ACHN (cell line): ENCODE measurements around the gene PNMT.

Experiments used
- DNase-seq: peaks from one replicate; pipeline ENCODE4 v3.0.0-alpha.2; 2015
- in situ Hi-C: cut with HindIII; loops from 2 replicates; pipeline ENCODE4 v1.10.0; 2017; ENCODE audit warnings: low sequenced_read_pairs, low pct_ligation_motif_present, low pct_unique_long_range_greater_than_20kb

Gene PNMT

DNA sequence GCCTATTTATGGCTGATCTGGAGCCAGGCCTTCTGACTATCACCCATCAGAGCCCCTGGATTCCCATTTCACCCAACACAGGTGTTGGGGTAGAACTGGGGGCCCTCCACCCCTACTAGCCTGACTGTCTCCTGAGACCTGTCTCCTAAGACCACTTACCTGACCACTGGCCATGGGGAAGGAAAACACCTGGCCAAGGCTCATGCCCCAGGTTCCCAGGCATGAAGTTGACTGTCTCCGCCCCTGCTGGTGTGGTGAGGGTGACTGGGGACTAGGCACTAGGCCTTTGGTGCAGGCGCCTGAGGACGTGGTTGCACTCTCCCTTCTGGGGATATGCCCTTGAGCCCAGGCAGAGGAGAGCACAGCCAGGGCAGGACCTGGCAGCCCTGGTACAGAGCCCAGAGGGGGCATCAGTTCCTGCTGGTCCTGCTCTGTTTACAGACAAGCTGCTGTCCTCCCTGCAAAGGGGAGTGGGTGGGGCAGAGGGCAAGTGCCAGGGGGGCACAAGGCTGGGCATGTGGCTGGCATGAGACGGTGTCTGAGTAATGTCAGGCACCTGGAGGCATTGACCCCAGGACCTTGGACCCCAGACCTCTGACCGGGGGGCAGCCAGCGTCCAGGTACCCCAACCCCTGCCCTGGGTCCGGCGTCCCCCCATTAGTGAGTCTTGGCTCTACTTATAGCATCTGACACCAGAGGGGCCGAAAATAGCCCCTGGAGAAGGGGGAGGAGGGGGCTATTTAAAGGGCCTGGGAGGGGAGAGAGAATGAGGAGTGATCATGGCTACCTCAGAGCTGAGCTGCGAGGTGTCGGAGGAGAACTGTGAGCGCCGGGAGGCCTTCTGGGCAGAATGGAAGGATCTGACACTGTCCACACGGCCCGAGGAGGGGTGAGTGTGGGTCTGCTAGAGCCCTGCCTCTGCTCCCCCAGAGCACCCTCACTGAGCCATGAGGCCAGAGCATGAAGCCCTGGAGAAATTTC, 3.4 kb upstream of the PNMT start, which contains the start of gene TCAP:
Gene TCAP, plus strand, starts transcription at position 769 of the 981 bp plus-strand sequence. Its CDS starts 11 bp downstream, at position 780.
- no peak for DNase-seq
- in situ Hi-C loops: no loop called here

DNA sequence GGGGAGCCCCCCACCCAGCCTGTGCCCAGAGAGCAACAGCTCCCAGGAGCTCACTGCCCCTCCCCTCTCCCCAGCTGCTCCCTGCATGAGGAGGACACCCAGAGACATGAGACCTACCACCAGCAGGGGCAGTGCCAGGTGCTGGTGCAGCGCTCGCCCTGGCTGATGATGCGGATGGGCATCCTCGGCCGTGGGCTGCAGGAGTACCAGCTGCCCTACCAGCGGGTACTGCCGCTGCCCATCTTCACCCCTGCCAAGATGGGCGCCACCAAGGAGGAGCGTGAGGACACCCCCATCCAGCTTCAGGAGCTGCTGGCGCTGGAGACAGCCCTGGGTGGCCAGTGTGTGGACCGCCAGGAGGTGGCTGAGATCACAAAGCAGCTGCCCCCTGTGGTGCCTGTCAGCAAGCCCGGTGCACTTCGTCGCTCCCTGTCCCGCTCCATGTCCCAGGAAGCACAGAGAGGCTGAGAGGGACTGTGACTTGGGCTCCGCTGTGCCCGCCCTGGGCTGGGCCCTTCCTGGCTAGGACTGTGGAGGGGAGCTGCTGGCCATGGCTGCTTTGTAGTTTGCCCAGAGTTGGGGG, 2.5 kb upstream of the PNMT start:
- peak; percentile 32 for DNase-seq
- in situ Hi-C loops: no loop called here

GRCh38 chr17:39666231-39666600, 2.0 kb upstream of the PNMT start:
- in situ Hi-C loops: no loop called here
- DNase-seq: no peak

DNA sequence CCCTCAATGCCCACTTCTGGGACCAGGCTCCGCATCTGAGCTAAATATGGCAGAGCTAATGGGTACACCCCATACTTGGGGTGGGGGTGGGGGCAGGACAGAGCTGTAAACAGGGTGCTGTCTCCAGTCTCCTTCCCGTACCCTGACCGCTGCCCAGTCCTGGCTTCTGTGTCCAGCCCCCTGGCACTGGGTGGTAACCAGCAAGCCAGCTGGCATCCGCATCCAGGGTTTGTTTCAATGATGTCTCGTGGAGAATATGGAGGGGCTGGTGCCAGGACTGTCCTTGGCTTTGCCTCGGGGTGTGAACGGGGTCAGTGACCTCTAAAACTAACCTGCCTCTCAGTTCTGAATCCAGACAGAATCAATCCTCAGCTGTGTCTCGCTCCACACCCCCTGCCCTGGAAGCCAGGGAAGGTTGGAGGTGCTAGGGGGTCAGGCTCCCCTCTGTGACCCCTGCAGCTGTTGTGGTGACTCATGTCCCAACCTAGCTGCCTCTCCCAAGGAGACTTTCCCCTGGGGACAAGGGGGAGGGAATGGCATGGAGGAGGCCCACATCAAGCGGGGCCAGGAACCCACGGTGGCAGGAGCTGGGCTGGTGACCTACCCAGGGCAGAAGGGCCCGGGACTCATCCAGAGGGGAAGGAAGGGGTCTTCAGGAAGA, 1.5 kb upstream of the PNMT start:
- in situ Hi-C loops: no loop called here
- no peak for DNase-seq

DNA sequence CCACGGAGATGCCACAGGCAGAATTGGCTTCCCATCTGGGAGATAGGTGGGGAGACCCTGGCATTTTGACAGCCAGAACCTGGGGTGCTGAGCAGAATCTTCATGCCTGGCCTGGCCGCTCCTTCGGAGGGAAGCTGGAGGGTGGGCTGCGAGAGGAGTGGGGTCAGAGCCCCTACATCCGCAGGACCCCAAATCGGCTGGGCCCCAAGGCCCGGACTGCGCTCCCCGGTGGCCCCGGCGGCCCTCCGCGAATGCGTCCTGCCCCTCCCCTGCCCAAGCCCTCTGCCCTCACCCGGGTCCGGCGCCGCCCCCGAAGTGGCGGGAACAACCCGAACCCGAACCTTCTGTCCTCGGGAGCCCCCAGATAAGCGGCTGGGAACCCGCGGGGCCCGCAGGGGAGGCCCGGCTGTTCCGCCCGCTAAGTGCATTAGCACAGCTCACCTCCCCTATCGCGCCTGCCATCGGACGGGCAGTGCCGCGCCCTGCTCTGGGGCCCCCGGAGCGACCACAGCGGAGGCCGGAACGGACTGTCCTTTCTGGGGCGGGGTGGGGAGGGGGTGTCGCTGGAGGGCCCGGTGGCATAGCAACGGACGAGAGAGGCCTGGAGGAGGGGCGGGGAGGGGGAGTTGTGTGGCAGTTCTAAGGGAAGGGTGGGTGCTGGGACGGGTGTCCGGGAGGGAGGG, 850 bp upstream of the PNMT start:
- no peak for DNase-seq
- in situ Hi-C loops: no loop called here

- no peak for DNase-seq
- in situ Hi-C loops: no loop called here
Observed at GRCh38 chr17:39669897-39670735, 1.9 kb downstream of the PNMT start.

- DNase-seq: no peak
- in situ Hi-C loops: no loop called here
Observed at GRCh38 chr17:39670746-39671145, 2.5 kb downstream of the PNMT start.

- peak; percentile 47 for DNase-seq
- in situ Hi-C loops: no loop called here
Observed at GRCh38 chr17:39671651-39672521, 3.6 kb downstream of the PNMT start.

- in situ Hi-C loops: no loop called here
- DNase-seq: no peak
Observed at GRCh38 chr17:39672522-39673334, 4.5 kb downstream of the PNMT start.

DNA sequence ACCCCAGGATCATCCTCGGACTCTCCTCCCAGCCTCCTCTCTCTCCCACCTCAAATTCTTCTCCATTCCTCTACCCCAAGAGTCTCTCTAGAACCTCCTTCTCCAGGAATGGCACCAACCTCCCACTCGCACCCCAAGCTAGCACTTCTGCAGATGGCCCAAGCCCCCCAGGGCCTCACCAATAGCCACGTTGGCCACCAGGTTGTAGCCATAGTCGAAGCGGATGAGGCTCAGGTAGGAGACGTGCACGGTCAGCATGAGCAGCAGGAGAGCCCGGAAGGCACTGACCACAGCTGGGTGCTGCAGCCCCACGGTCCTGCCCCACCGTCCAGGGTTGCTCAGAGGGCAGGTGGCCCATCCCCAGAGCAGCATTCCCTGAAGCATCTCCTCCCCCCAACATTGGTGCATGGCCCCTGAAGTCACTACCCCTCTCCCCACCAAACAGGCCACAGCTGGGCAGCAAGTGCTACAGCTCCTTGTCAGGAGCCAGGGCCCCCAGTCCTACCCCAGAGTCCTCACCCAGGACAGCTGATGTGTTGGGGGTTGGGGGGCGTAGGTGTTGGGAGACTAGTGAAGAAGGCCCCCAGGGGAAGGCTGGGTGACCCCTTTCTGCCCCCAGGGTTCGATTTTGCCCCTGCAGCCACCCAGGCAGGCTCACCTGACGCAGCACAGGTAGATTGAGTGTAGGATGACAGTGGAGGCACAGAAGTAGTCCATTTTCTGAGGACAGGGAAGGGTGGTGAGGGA, 5.3 kb downstream of the PNMT start:
- in situ Hi-C loops: no loop called here
- DNase-seq: no peak

- no peak for DNase-seq
- in situ Hi-C loops: no loop called here
Observed at GRCh38 chr17:39674179-39674578, 5.9 kb downstream of the PNMT start.

- in situ Hi-C loops: no loop called here
- no peak for DNase-seq
Observed at GRCh38 chr17:39674702-39675389, 6.6 kb downstream of the PNMT start.

DNA sequence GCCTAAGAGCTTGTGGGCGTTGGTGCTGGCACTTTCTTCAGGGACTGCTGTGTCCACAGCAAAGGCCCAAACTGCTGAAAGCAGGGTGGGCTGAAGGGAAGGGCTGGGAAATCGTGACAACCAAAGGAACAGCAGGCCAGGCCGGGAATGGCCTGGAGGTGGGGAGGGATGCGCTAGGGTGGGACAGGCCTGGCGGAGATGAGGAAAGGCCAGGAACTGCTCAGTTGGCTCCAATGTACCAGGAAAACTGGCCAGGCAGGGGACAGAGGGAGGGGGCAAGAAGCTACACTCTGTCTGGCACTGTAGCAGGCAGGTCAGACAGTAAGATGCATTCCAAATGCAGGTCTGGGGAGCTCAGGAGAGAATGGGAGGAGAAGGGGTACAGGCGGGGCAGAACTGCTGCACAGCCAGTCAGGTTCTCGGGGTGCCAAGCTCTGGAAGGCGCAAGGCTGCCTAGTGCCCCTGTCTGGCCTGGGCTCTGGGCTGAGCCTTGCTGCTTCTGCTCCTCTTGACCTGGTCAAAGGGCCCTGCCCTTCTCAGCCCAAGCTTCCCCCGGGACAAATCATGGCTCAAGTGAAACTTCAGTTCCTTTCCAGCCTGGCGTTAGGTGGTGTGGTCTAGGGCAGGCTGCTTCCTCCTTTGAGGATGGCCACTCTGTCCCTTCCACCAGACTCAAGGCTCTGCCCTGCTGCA, 7.3 kb downstream of the PNMT start:
- in situ Hi-C loops: no loop called here
- DNase-seq: no peak

DNA sequence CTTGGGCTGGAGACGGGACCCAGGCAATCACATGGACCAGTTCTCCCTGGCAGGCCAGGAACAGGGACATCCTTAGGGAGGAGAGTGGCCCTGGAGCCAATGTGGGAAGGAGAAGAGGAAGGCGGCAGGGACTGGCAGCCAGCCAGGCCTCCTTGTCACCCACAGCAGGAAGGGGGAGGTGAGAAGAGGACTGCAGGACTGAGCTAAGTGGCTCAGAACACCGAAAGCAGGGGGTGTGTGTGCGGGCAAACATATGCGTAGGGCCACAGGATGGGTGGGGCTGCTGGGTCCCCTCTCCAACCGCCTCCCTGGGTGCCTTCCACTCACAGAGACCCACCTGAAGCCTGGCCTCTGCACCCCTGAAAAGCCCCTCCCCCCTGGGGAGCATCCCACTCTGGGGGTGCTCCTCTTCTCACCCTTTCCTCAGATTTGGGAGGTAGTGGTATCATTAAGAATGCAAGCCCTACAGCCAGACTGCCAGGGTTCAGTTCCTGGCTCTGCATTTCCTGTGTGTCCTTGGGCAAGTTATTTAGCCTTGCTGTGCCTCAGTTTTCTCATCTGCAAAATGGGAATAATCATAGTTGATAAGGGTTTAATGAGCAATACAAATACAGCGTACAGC, 8.1 kb downstream of the PNMT start:
- in situ Hi-C loops: no loop called here
- no peak for DNase-seq
